CD4-positive, alpha-beta T cell treated with Interleukin-21 for 1 hour (primary cell): ENCODE data around the gene RUNX3.
A peak's percentile ranks its signal among the peaks of the same experiment; 100 is the strongest.
"Not testable (repeated sequence)": the region's sequence is repeated elsewhere in the genome, so short reads cannot be mapped to it uniquely, and the experiment has no call there.

Experiments used
- DNase-seq: peaks from one replicate; pipeline ENCODE4 v3.0.0-alpha.2; 2020

The RUNX3 gene

GRCh38 chr1:24930260-24931145 is at the start of gene RUNX3:
Gene RUNX3 (minus strand): TSS chr1:24930276. CDS start chr1:24929868, 408 bp downstream.
- DNase-seq = peak; percentile 95

- not testable (repeated sequence) for DNase-seq
These were observed 49.2 kb upstream of the RUNX3 start for GRCh38 chr1:24979232-24979631.

- no peak for DNase-seq
These were observed 48.4 kb upstream of the RUNX3 start for GRCh38 chr1:24978383-24979032.

- DNase-seq = no peak
These were observed 45.3 kb upstream of the RUNX3 start for GRCh38 chr1:24975391-24975790.

- no peak for DNase-seq
These were observed 43.2 kb upstream of the RUNX3 start for GRCh38 chr1:24973315-24973714.

- DNase-seq = no peak
These were observed 42.8 kb upstream of the RUNX3 start for GRCh38 chr1:24972915-24973242.

GRCh38 chr1:24972221-24972914 is 42.3 kb upstream of the RUNX3 start:
- DNase-seq = no peak

- no peak for DNase-seq
These were observed 41.1 kb upstream of the RUNX3 start for GRCh38 chr1:24970926-24971875.

GRCh38 chr1:24970399-24970753 is 40.3 kb upstream of the RUNX3 start:
- DNase-seq = no peak

GRCh38 chr1:24969596-24970398 is 39.7 kb upstream of the RUNX3 start:
- DNase-seq = no peak

- DNase-seq = no peak
These were observed 39.0 kb upstream of the RUNX3 start for GRCh38 chr1:24968941-24969585.

GRCh38 chr1:24967962-24968361 is 37.9 kb upstream of the RUNX3 start:
- DNase-seq = no peak

GRCh38 chr1:24967555-24967954 is 37.5 kb upstream of the RUNX3 start:
- DNase-seq = no peak

GRCh38 chr1:24966724-24967346 is 36.8 kb upstream of the RUNX3 start:
- DNase-seq = peak; percentile 59

- DNase-seq = no peak
These were observed 36.1 kb upstream of the RUNX3 start for GRCh38 chr1:24966121-24966723.

- DNase-seq = no peak
These were observed 35.5 kb upstream of the RUNX3 start for GRCh38 chr1:24965571-24965930.

- peak; percentile 95 for DNase-seq
These were observed 34.9 kb upstream of the RUNX3 start for GRCh38 chr1:24964811-24965570.

- DNase-seq = no peak
These were observed 34.0 kb upstream of the RUNX3 start for GRCh38 chr1:24963943-24964693.
